ENCODE data around the gene HOXA4. TPM values are rescaled to one million over a fixed set of nuclear protein-coding genes. Genes with fewer than 3 reads are reported as not detected.

Gene HOXA4
- total RNA-seq, 1 experiment from 2014 or later, result not detected

DNA sequence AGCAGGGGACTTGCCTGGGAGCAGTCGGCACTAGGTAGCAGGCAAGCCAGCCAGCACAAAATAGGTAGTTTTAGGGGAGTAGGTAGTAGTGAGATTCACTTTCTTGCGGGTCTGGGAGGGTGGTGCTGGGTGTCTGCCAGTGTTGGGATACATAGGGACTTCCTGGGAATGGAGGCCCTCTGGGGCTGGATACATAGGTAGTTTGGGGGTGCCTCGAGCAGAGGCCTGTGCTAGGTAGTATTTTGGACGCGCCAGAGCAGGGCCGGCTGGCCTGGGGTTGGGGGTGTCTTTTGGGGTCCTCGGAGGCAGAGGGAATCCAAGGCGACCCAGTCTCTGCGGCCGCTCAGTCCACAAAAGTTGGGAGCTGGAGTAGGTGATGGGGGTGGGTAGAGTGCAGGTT is 23.8 kb upstream of the HOXA4 start:
- ATAC-seq (no peak), DNase-seq (ENCODE audit: low spot score) (no peak)
- H3K4me3 Mint-ChIP-seq, result no peak overlapping the region
- POLR2A ChIA-PET, result no interaction called here
- TF ChIP-seq MXD4 (CRISPR knock-in tag; IDR thresholded peaks at IDR 0.05; ENCODE audit: borderline replicate concordance), result no peak
- TF ChIP-seq NR3C1 (CRISPR knock-in tag; conservative IDR thresholded peaks at IDR 0.05; ENCODE audit: low read depth), result no peak
- TF ChIP-seq TEAD4 (CRISPR knock-in tag; IDR thresholded peaks at IDR 0.05), result no peak
- TF ChIP-seq, protein P1, sequence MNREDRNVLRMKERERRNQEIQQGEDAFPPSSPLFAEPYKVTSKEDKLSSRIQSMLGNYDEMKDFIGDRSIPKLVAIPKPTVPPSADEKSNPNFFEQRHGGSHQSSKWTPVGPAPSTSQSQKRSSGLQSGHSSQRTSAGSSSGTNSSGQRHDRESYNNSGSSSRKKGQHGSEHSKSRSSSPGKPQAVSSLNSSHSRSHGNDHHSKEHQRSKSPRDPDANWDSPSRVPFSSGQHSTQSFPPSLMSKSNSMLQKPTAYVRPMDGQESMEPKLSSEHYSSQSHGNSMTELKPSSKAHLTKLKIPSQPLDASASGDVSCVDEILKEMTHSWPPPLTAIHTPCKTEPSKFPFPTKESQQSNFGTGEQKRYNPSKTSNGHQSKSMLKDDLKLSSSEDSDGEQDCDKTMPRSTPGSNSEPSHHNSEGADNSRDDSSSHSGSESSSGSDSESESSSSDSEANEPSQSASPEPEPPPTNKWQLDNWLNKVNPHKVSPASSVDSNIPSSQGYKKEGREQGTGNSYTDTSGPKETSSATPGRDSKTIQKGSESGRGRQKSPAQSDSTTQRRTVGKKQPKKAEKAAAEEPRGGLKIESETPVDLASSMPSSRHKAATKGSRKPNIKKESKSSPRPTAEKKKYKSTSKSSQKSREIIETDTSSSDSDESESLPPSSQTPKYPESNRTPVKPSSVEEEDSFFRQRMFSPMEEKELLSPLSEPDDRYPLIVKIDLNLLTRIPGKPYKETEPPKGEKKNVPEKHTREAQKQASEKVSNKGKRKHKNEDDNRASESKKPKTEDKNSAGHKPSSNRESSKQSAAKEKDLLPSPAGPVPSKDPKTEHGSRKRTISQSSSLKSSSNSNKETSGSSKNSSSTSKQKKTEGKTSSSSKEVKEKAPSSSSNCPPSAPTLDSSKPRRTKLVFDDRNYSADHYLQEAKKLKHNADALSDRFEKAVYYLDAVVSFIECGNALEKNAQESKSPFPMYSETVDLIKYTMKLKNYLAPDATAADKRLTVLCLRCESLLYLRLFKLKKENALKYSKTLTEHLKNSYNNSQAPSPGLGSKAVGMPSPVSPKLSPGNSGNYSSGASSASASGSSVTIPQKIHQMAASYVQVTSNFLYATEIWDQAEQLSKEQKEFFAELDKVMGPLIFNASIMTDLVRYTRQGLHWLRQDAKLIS (CRISPR knock-in tag; IDR thresholded peaks at IDR 0.05; ENCODE audit: borderline replicate concordance), result no peak
- TF ChIP-seq, protein P2, sequence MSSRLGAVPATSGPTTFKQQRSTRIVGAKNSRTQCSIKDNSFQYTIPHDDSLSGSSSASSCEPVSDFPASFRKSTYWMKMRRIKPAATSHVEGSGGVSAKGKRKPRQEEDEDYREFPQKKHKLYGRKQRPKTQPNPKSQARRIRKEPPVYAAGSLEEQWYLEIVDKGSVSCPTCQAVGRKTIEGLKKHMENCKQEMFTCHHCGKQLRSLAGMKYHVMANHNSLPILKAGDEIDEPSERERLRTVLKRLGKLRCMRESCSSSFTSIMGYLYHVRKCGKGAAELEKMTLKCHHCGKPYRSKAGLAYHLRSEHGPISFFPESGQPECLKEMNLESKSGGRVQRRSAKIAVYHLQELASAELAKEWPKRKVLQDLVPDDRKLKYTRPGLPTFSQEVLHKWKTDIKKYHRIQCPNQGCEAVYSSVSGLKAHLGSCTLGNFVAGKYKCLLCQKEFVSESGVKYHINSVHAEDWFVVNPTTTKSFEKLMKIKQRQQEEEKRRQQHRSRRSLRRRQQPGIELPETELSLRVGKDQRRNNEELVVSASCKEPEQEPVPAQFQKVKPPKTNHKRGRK (CRISPR knock-in tag; IDR thresholded peaks at IDR 0.05; ENCODE audit: borderline replicate concordance), result no peak
- no peak for TF ChIP-seq MYBL2 (CRISPR knock-in tag; IDR thresholded peaks at IDR 0.05)
- TF ChIP-seq ZNF671 (CRISPR knock-in tag; IDR thresholded peaks at IDR 0.05), result no peak
- no peak for TF ChIP-seq GABPB1 (CRISPR knock-in tag; IDR thresholded peaks at IDR 0.05)
- TF ChIP-seq CREM (CRISPR knock-in tag; IDR thresholded peaks at IDR 0.05), result no peak
- TF ChIP-seq, protein P3, sequence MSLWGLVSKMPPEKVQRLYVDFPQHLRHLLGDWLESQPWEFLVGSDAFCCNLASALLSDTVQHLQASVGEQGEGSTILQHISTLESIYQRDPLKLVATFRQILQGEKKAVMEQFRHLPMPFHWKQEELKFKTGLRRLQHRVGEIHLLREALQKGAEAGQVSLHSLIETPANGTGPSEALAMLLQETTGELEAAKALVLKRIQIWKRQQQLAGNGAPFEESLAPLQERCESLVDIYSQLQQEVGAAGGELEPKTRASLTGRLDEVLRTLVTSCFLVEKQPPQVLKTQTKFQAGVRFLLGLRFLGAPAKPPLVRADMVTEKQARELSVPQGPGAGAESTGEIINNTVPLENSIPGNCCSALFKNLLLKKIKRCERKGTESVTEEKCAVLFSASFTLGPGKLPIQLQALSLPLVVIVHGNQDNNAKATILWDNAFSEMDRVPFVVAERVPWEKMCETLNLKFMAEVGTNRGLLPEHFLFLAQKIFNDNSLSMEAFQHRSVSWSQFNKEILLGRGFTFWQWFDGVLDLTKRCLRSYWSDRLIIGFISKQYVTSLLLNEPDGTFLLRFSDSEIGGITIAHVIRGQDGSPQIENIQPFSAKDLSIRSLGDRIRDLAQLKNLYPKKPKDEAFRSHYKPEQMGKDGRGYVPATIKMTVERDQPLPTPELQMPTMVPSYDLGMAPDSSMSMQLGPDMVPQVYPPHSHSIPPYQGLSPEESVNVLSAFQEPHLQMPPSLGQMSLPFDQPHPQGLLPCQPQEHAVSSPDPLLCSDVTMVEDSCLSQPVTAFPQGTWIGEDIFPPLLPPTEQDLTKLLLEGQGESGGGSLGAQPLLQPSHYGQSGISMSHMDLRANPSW (CRISPR knock-in tag; conservative IDR thresholded peaks at IDR 0.05; ENCODE audit: low read depth), result no peak
- TF ChIP-seq NFE2L1 (CRISPR knock-in tag; IDR thresholded peaks at IDR 0.05), result no peak
- TF ChIP-seq, protein P4, sequence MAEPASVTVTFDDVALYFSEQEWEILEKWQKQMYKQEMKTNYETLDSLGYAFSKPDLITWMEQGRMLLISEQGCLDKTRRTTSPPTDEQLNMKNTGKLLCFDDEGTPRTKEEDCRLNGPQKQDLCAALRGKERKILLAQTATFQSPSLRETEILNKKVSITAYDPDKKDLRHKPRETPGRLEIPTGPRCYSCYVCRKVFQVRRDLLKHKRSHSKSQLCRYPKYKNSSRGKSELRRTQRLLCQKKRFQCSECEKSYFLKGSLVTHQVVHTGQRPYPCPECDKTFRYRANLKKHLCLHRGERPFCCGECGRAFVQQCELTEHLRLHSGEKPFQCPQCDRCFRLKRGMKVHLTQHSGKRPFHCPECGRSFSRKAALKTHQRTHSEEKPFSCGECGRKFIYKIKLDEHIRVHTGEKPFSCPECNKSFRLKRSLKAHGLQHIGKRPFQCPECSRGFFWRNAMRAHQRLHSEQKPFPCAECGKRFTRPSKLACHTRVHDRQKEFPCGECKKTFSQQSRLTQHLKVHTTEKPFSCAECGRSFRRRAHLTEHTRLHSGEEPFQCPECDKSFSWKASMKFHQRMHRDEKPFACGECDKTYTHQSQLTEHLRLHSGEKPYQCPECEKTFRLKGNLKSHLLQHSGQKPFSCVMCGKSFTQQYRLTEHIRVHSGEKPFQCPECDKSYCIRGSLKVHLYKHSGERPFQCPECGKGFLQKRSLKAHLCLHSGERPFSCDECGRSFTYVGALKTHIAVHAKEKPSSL (CRISPR knock-in tag; conservative IDR thresholded peaks at IDR 0.05), result no peak
- H3K4me1 Mint-ChIP-seq, result peaks cover 23% of the 10 kb centered on the region
- H3K27ac Mint-ChIP-seq, result no peak overlapping the region
- H3K27me3 Mint-ChIP-seq (ENCODE audit: low read depth), result peaks cover 100% of the 10 kb centered on the region
- CTCF ChIA-PET, result interaction anchor here (0.9 to 2.0 kb wide), 2 partner anchors 11 to 25 kb away, joined by 4 to 8 read pairs; partner anchors contain the start of gene HOXA5
- peaks cover 3% of the 10 kb centered on the region for H3K36me3 Mint-ChIP-seq
- H3K9me3 Mint-ChIP-seq, result no peaks in the 10 kb centered on the region

DNA sequence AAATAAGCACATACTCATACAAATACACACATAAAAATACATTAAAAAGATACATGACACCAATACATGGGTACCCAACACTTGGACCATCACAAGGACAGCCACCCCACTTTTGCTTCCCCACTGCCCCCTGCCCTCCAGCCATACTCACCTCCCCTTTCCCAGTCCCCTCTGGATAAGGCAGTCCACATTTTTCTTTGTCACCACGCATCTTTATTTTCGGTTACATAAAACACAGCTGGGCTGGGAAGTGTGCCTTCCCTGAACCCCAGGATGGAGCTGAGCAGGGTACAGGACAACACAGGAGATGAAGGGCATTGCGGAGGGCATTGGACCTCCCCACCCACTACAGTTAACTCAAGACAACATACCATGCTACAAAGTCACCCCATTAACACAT is 23.0 kb upstream of the HOXA4 start:
- Mint-ChIP-seq H3K27me3 (ENCODE audit: low read depth) (peaks cover 100% of the 10 kb centered on the region), H3K36me3 (peaks cover 3% of the 10 kb centered on the region), H3K4me3 (no peak overlapping the region), H3K27ac (no peak overlapping the region), H3K9me3 (no peaks in the 10 kb centered on the region), H3K4me1 (peaks cover 24% of the 10 kb centered on the region)
- DNase-seq (ENCODE audit: low spot score) (no peak), ATAC-seq (no peak)
- ChIA-PET CTCF (interaction anchor here (0.9 to 4.0 kb wide), 4 partner anchors 8 to 26 kb away, joined by 4 to 74 read pairs (median 11); partner anchors contain the start of gene HOXA5), POLR2A (no interaction called here)
- no peak for TF ChIP-seq IRF2 (CRISPR knock-in tag; IDR thresholded peaks at IDR 0.05; ENCODE audit: borderline replicate concordance, low read depth)
- no peak for TF ChIP-seq NFATC4 (CRISPR knock-in tag; IDR thresholded peaks at IDR 0.05)
- TF ChIP-seq, protein P5, sequence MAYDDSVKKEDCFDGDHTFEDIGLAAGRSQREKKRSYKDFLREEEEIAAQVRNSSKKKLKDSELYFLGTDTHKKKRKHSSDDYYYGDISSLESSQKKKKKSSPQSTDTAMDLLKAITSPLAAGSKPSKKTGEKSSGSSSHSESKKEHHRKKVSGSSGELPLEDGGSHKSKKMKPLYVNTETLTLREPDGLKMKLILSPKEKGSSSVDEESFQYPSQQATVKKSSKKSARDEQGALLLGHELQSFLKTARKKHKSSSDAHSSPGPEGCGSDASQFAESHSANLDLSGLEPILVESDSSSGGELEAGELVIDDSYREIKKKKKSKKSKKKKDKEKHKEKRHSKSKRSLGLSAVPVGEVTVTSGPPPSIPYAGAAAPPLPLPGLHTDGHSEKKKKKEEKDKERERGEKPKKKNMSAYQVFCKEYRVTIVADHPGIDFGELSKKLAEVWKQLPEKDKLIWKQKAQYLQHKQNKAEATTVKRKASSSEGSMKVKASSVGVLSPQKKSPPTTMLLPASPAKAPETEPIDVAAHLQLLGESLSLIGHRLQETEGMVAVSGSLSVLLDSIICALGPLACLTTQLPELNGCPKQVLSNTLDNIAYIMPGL (CRISPR knock-in tag; IDR thresholded peaks at IDR 0.05), result no peak
- TF ChIP-seq, protein P6, sequence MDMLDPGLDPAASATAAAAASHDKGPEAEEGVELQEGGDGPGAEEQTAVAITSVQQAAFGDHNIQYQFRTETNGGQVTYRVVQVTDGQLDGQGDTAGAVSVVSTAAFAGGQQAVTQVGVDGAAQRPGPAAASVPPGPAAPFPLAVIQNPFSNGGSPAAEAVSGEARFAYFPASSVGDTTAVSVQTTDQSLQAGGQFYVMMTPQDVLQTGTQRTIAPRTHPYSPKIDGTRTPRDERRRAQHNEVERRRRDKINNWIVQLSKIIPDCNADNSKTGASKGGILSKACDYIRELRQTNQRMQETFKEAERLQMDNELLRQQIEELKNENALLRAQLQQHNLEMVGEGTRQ (CRISPR knock-in tag; IDR thresholded peaks at IDR 0.05), result no peak
- TF ChIP-seq, protein P4 (CRISPR knock-in tag; conservative IDR thresholded peaks at IDR 0.05), result no peak
- TF ChIP-seq, protein P7, sequence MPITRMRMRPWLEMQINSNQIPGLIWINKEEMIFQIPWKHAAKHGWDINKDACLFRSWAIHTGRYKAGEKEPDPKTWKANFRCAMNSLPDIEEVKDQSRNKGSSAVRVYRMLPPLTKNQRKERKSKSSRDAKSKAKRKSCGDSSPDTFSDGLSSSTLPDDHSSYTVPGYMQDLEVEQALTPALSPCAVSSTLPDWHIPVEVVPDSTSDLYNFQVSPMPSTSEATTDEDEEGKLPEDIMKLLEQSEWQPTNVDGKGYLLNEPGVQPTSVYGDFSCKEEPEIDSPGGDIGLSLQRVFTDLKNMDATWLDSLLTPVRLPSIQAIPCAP (CRISPR knock-in tag; IDR thresholded peaks at IDR 0.05), result no peak

Measured in WTC11 (cell line).